IMR-90 (cell line): ENCODE results near the gene JPT1. TPM values are rescaled to one million over a fixed set of nuclear protein-coding genes. Genes with fewer than 3 reads are reported as not detected.

Experiments
- ATAC-seq: fragments of 200-7000 bp; cut with Tn5 transposase; 2 replicates; pipeline ENCODE4 v1.9.1; 2020; ENCODE audit warnings: low read depth, mild to moderate bottlenecking, moderate library complexity
- BruUV-seq: library from RNA; stranded (reverse); fragments of 400-500 nt; replicated peaks from 2 replicates; lab custom pipeline; 2021; lab: Mats Ljungman, UMichigan
- CTCF ChIA-PET: fragments of 300-600 bp; formaldehyde crosslinking; extraction: SDS; loops from one replicate; lab custom pipeline; 2021; ENCODE audit warnings: antibody characterized with exemption; lab: Yijun Ruan, JAX
- POLR2A ChIA-PET: fragments of 300-600 bp; sonication (Branson Sonifier 250); formaldehyde crosslinking; loops from one replicate; lab custom pipeline; 2022; ENCODE audit warnings: antibody characterized with exemption; ENCODE audit not compliant: unreplicated experiment; lab: Charles Lee
- DNase-seq: peaks from one replicate; pipeline ENCODE4 v3.0.0; 2013
- H2AFZ ChIP-seq: replicated peaks from 2 replicates; pipeline ENCODE3; 2013; ENCODE audit warnings: low read length, mild to moderate bottlenecking; ENCODE audit not compliant: poor library complexity
- H2AK5ac ChIP-seq: 2 replicates; pipeline ENCODE4 v1.6.1; 2013; ENCODE audit warnings: low read depth, low read length, inconsistent platforms
- H2AK9ac ChIP-seq: replicated peaks from 2 replicates; pipeline ENCODE3; 2013; ENCODE audit warnings: mild to moderate bottlenecking, low read depth, low read length, moderate library complexity; ENCODE audit not compliant: poor library complexity
- H2BK120ac ChIP-seq: 2 replicates; pipeline ENCODE4 v1.6.1; 2013; ENCODE audit warnings: low read depth, low read length, inconsistent platforms
- H2BK15ac ChIP-seq: 3 replicates; pipeline ENCODE4 v1.6.1; 2013; ENCODE audit warnings: low read depth, low read length, inconsistent platforms
- H2BK20ac ChIP-seq: 2 replicates; pipeline ENCODE4 v1.6.1; 2013; ENCODE audit warnings: low read depth, mild to moderate bottlenecking, inconsistent platforms, low read length, moderate library complexity
- H2BK5ac ChIP-seq: 2 replicates; pipeline ENCODE4 v1.6.1; 2013; ENCODE audit warnings: mild to moderate bottlenecking, low read depth, low read length, inconsistent platforms; ENCODE audit not compliant: poor library complexity, severe bottlenecking
- H3K14ac ChIP-seq: replicated peaks from 2 replicates; pipeline ENCODE4 v1.6.1; 2013; ENCODE audit warnings: low read depth, low read length, inconsistent platforms
- H3K18ac ChIP-seq: 2 replicates; pipeline ENCODE4 v1.6.1; 2013; ENCODE audit warnings: low read depth, low read length, control low read depth
- H3K23ac ChIP-seq: 2 replicates; pipeline ENCODE4 v1.6.1; 2013; ENCODE audit warnings: low read depth, low read length, inconsistent platforms
- H3K27ac ChIP-seq: 2 replicates; pipeline ENCODE4 v1.5.1; 2013; ENCODE audit warnings: mild to moderate bottlenecking, control low read depth, low read length; ENCODE audit not compliant: insufficient read depth
- H3K27me3 ChIP-seq: 2 replicates; pipeline ENCODE4 v1.6.1; 2013; ENCODE audit warnings: low read length; ENCODE audit not compliant: control insufficient read depth, insufficient read depth
- H3K36me3 ChIP-seq: 2 replicates; pipeline ENCODE4 v1.6.1; 2013; ENCODE audit warnings: low read length, mixed read lengths; ENCODE audit not compliant: control insufficient read depth, insufficient read depth
- H3K4ac ChIP-seq: 2 replicates; pipeline ENCODE4 v1.6.1; 2013; ENCODE audit warnings: low read depth, low read length, inconsistent platforms
- H3K4me1 ChIP-seq: 2 replicates; pipeline ENCODE4 v1.6.1; 2013; ENCODE audit warnings: low read length, mixed read lengths; ENCODE audit not compliant: control insufficient read depth, insufficient read depth
- H3K4me2 ChIP-seq: 2 replicates; pipeline ENCODE4 v1.6.1; 2013; ENCODE audit warnings: low read depth, mild to moderate bottlenecking, control low read depth, low read length, moderate library complexity
- H3K4me3 ChIP-seq: 2 replicates; pipeline ENCODE4 v1.5.1; 2013; ENCODE audit warnings: low read depth, mild to moderate bottlenecking, control low read depth, low read length, moderate library complexity; ENCODE audit not compliant: insufficient read depth
- H3K56ac ChIP-seq: 2 replicates; pipeline ENCODE4 v1.6.1; 2013; ENCODE audit warnings: low read length, inconsistent platforms; ENCODE audit not compliant: insufficient read depth; ENCODE audit errors: extremely low read depth
- H3K79me1 ChIP-seq, 2 experiments: 2 replicates each; pipeline ENCODE4 v1.6.1; 2013; ENCODE audit warnings: low read length in 2 of 2, inconsistent platforms in 1 of 2, low read depth in 1 of 2
- H3K9ac ChIP-seq: 2 replicates; pipeline ENCODE4 v1.6.1; 2013; ENCODE audit warnings: low read depth, low read length, control low read depth
- H3K9me1 ChIP-seq: 2 replicates; pipeline ENCODE4 v1.6.1; 2013; ENCODE audit warnings: low read length, inconsistent platforms; ENCODE audit not compliant: insufficient read depth
- H3K9me3 ChIP-seq: 2 replicates; pipeline ENCODE4 v1.6.1; 2013; ENCODE audit warnings: low read length; ENCODE audit not compliant: control insufficient read depth, insufficient read depth
- H4K20me1 ChIP-seq: 2 replicates; pipeline ENCODE4 v1.6.1; 2013; ENCODE audit warnings: low read length, inconsistent platforms; ENCODE audit not compliant: insufficient read depth
- H4K5ac ChIP-seq: 2 replicates; pipeline ENCODE4 v1.6.1; 2013; ENCODE audit warnings: mild to moderate bottlenecking, low read depth, low read length, control low read depth
- H4K8ac ChIP-seq, 2 experiments: 2 replicates each; pipeline ENCODE4 v1.6.1; 2013; ENCODE audit warnings: low read depth in 2 of 2, low read length in 2 of 2, control low read depth in 1 of 2, inconsistent platforms in 1 of 2
- H4K91ac ChIP-seq: 2 replicates; pipeline ENCODE4 v1.6.1; 2013; ENCODE audit warnings: low read depth, low read length, inconsistent platforms; ENCODE audit not compliant: insufficient read depth
- CEBPB ChIP-seq: IDR thresholded peaks from 2 replicates; pipeline ENCODE4 v1.6.1; 2012; ENCODE audit warnings: low read depth, low read length, improper control_type of control experiment
- MXI1 ChIP-seq: IDR thresholded peaks from 2 replicates; pipeline ENCODE4 v1.6.1; 2012; ENCODE audit warnings: low read depth, mild to moderate bottlenecking, low read length, moderate library complexity, borderline replicate concordance
- WGBS, 2 experiments: methylation state at CpG; one replicate each; pipeline versions ENCODE4 v1.1.5 to v1.1.7; 2013; ENCODE audit warnings: missing lambda C conversion rate in 2 of 2; ENCODE audit not compliant: insufficient read length in 1 of 2; ENCODE audit errors: extremely low coverage in 2 of 2; 5-methylcytosine and 5-hydroxymethylcytosine counted together
- dilution Hi-C: fragments of 300-500 bp; cut with HindIII; formaldehyde crosslinking; loops from one replicate; pipeline ENCODE4 v1.14.3; 2018; ENCODE audit warnings: low sequenced_read_pairs; ENCODE audit not compliant: unreplicated experiment
- in situ Hi-C: fragments of 300-500 bp; cut with MboI; formaldehyde crosslinking; loops from 3 replicates; pipeline ENCODE4 v1.14.3; 2019; ENCODE audit warnings: low sequenced_read_pairs, inconsistent platforms, mixed read lengths
- intact Hi-C: fragments of 100-400 bp; cut with micrococcal nuclease; formaldehyde crosslinking; loops from 2 replicates; pipeline ENCODE4 v1.10.0; 2022
- polyA plus RNA-seq, 3 experiments: library from polyadenylated mRNA; depleted of rRNA; stranded (reverse); fragments of >200 nt; gene quantifications; 2 replicates each; pipeline ENCODE4 v1.2.3, GENCODE V29; 2012; ENCODE audit warnings: low replicate concordance in 1 of 3
- total RNA-seq: library from RNA; depleted of rRNA; stranded (reverse); fragments of >200 nt; gene quantifications from 2 replicates; pipeline ENCODE4 v1.2.3, GENCODE V29; 2012

The JPT1 gene
- total and polyA plus RNA-seq, 2 of the 4 experiments (the other 2 are of a cell fraction) = 118 to 272 TPM

DNA sequence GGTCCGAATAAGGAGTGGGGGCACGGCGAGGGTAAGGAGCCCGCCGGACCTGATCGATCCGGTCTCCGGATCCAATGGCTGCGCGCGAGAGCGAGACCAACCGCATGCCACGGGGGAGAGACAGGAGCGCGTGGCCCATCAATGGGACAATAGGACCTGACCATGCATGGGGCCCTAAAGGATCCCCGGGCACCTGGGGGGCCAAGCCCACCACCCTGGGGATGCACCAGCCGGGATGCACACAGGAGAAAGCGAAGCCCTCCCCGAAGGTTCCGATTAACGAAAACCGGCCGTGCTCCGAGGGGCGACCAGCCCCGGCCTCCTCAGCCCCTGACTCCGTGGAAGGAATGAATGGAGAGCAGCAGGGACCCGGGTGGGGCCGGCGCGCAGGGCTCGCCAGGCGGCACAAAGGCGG lies 525 bp downstream of the JPT1 start:
- dilution Hi-C loops (no loop called here), in situ Hi-C loops (no loop called here), intact Hi-C loops (loop anchor here (2.0 kb wide), 1 partner anchor 15 kb away; no protein-coding TSS in a partner anchor)
- no TSS peak for BruUV-seq
- Histone ChIP-seq H3K56ac (peak overlapping the region; percentile 32), H2BK120ac (no peak overlapping the region), H3K27ac (peak overlapping the region; percentile 74), H3K9me1 (peaks cover 9% of the 10 kb centered on the region; the same call in 1 of the 2 replicates), H4K91ac (peak overlapping the region; percentile 41; the same call in 1 of the 2 replicates), H3K36me3 (no peaks in the 10 kb centered on the region), H3K4ac (peak overlapping the region; percentile 47), H3K27me3 (no peaks in the 10 kb centered on the region), H4K20me1 (peaks cover 17% of the 10 kb centered on the region), H2BK15ac (no peak overlapping the region), H2AK5ac (peak overlapping the region; percentile 87), H2AFZ (peak overlapping the region; percentile 91), H3K18ac (no peak overlapping the region), H3K9ac (peak overlapping the region; percentile 74), H3K4me1 (no peaks in the 10 kb centered on the region), H4K8ac (peak overlapping the region in 1 of 2 experiments; percentile 13; a peak in 2 of 4 replicates), H3K4me2 (peak overlapping the region; percentile 96), H3K4me3 (peak overlapping the region; percentile 75), H2BK5ac (peak overlapping the region; percentile 12), H4K5ac (no peak overlapping the region), H3K79me1 (peaks cover 7 to 38% of the 10 kb centered on the region in 2 experiments; a peak in 3 of 4 replicates), H3K14ac (peak overlapping the region; percentile 38), H3K23ac (peak overlapping the region; percentile 94), H2AK9ac (peak overlapping the region; percentile 99), H2BK20ac (no peak overlapping the region), H3K9me3 (no peaks in the 10 kb centered on the region)
- no peak for DNase-seq
- ChIA-PET CTCF (no interaction called here), POLR2A (no interaction called here)
- WGBS, 2 experiments = 0% methylated on average over 24 of the region's 35 CpGs; no CpG with 5 or more reads in 1 of the 2 experiments
- TF ChIP-seq MXI1 (peak; percentile 70; the same call in 1 of the 2 replicates), CEBPB (no peak)
- peak; percentile 5 for ATAC-seq
